Measurements from ENCODE around the gene CHPF2. TPM values are rescaled to one million over a fixed set of nuclear protein-coding genes. Genes with fewer than 3 reads are reported as not detected.

The CHPF2 gene
- total RNA-seq, 1 donor from 2014 or later = 38.1 TPM

- Mint-ChIP-seq H3K36me3 (ENCODE audit: unreplicated experiment) (no peaks in the 10 kb centered on the region), H3K27ac (ENCODE audit: unreplicated experiment) (no peak overlapping the region), H3K4me1 (ENCODE audit: low read depth, unreplicated experiment) (no peaks in the 10 kb centered on the region), H3K4me3 (ENCODE audit: unreplicated experiment) (no peak overlapping the region), H3K9me3 (ENCODE audit: unreplicated experiment) (peaks cover 6% of the 10 kb centered on the region), H3K27me3 (ENCODE audit: unreplicated experiment) (peaks cover 13% of the 10 kb centered on the region)
- DNase-seq = no peak
- TF ChIP-seq CTCF (IDR thresholded peaks at IDR 0.05; ENCODE audit: partially characterized antibody, unreplicated experiment) = no peak
These were observed 42.9 kb downstream of the CHPF2 start for GRCh38 chr7:151274936-151275812.

- no peaks in the 10 kb centered on the region for H3K36me3 Mint-ChIP-seq (ENCODE audit: unreplicated experiment)
- no peak overlapping the region for H3K27ac Mint-ChIP-seq (ENCODE audit: unreplicated experiment)
- H3K9me3 Mint-ChIP-seq (ENCODE audit: unreplicated experiment) = peaks cover 3% of the 10 kb centered on the region
- H3K4me3 Mint-ChIP-seq (ENCODE audit: unreplicated experiment) = no peak overlapping the region
- H3K4me1 Mint-ChIP-seq (ENCODE audit: low read depth, unreplicated experiment) = no peaks in the 10 kb centered on the region
- no peak for TF ChIP-seq CTCF (IDR thresholded peaks at IDR 0.05; ENCODE audit: partially characterized antibody, unreplicated experiment)
- DNase-seq = no peak
- peaks cover 13% of the 10 kb centered on the region for H3K27me3 Mint-ChIP-seq (ENCODE audit: unreplicated experiment)
These were observed 43.7 kb downstream of the CHPF2 start for GRCh38 chr7:151275813-151276577.

GRCh38 chr7:151276666-151277590, 44.6 kb downstream of the CHPF2 start:
- TF ChIP-seq CTCF (IDR thresholded peaks at IDR 0.05; ENCODE audit: partially characterized antibody, unreplicated experiment) = no peak
- H3K4me3 Mint-ChIP-seq (ENCODE audit: unreplicated experiment) = peak overlapping the region; percentile 64
- no peaks in the 10 kb centered on the region for H3K4me1 Mint-ChIP-seq (ENCODE audit: low read depth, unreplicated experiment)
- DNase-seq = peak; percentile 75
- peaks cover 17% of the 10 kb centered on the region for H3K27me3 Mint-ChIP-seq (ENCODE audit: unreplicated experiment)
- H3K36me3 Mint-ChIP-seq (ENCODE audit: unreplicated experiment) = no peaks in the 10 kb centered on the region
- H3K27ac Mint-ChIP-seq (ENCODE audit: unreplicated experiment) = no peak overlapping the region
- H3K9me3 Mint-ChIP-seq (ENCODE audit: unreplicated experiment) = peaks cover 3% of the 10 kb centered on the region

DNA sequence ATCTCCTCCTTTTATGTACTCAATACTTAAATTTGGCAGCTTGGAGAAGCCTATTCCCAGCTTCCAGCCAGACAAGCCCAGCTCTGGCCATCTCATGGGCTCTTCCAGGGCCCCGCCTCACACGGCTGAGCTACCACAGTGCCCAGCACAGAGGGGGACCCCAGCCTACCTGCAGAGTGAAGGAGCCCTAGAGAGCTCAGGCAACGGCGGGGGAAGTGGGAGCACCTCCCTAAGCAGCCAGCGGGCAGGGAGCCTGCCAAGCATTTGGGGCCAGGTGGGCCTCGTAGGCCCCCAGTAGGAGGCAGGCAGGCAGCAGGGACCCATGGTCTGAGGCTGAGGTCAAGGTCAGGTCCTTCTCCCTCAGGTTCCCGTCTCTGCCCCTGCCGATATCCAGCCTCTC, 45.3 kb downstream of the CHPF2 start:
- Mint-ChIP-seq H3K9me3 (ENCODE audit: unreplicated experiment) (peaks cover 5% of the 10 kb centered on the region), H3K4me1 (ENCODE audit: low read depth, unreplicated experiment) (no peaks in the 10 kb centered on the region), H3K36me3 (ENCODE audit: unreplicated experiment) (no peaks in the 10 kb centered on the region), H3K27me3 (ENCODE audit: unreplicated experiment) (peaks cover 19% of the 10 kb centered on the region), H3K27ac (ENCODE audit: unreplicated experiment) (no peak overlapping the region), H3K4me3 (ENCODE audit: unreplicated experiment) (peak overlapping the region; percentile 64)
- DNase-seq = no peak
- no peak for TF ChIP-seq CTCF (IDR thresholded peaks at IDR 0.05; ENCODE audit: partially characterized antibody, unreplicated experiment)

Data from glutamatergic neuron (in vitro differentiated cells).